HepG2 (cell line): Measurements from ENCODE around the gene RBPJ. TPM values are rescaled to one million over a fixed set of nuclear protein-coding genes. Genes with fewer than 3 reads are reported as not detected.
A peak's percentile ranks its signal among the peaks of the same experiment; 100 is the strongest.

Experiments
- BCL6 ChIP-seq: IDR thresholded peaks from 2 replicates; pipeline ENCODE4 v1.6.1; 2016; ENCODE audit warnings: missing genetic modification reagents, missing compliant biosample characterization
- GABPA ChIP-seq, 2 experiments: IDR thresholded peaks; 2 replicates each; pipeline ENCODE4 v1.6.1; 2011 to 2016; ENCODE audit warnings: low read depth in 2 of 2, low read length in 1 of 2, missing biosample characterization in 1 of 2, missing genetic modification characterization in 1 of 2
- HMG20B ChIP-seq: conservative IDR thresholded peaks from 2 replicates; pipeline ENCODE4 v1.6.1; 2016; ENCODE audit warnings: missing genetic modification reagents, missing compliant biosample characterization
- KDM4B ChIP-seq: sonication (generic); formaldehyde crosslinking; IDR thresholded peaks from 2 replicates; pipeline ENCODE4 v1.4.0; 2020; ENCODE audit warnings: missing genetic modification reagents
- MIER2 ChIP-seq: IDR thresholded peaks from 2 replicates; pipeline ENCODE4 v1.6.1; 2016; ENCODE audit warnings: missing biosample characterization, missing genetic modification reagents
- MXD4 ChIP-seq: IDR thresholded peaks from 2 replicates; pipeline ENCODE4 v1.6.1; 2016; ENCODE audit warnings: mild to moderate bottlenecking, missing biosample characterization, missing genetic modification reagents
- PHF20 ChIP-seq: sonication (generic); formaldehyde crosslinking; IDR thresholded peaks from 2 replicates; pipeline ENCODE4 v1.5.0; 2020; ENCODE audit warnings: mild to moderate bottlenecking, missing genetic modification reagents
- POLR2AphosphoS5 ChIP-seq: IDR thresholded peaks from 2 replicates; pipeline ENCODE4 v1.6.1; 2012; ENCODE audit warnings: low read depth, low read length
- RERE ChIP-seq: IDR thresholded peaks from 2 replicates; pipeline ENCODE4 v1.6.1; 2016; ENCODE audit warnings: low read depth, missing genetic modification reagents, missing compliant biosample characterization
- THAP7 ChIP-seq: sonication (generic); formaldehyde crosslinking; IDR thresholded peaks from 2 replicates; pipeline ENCODE4 v1.8.1; 2023; ENCODE audit warnings: mild to moderate bottlenecking, missing genetic modification reagents
- ZFP91 ChIP-seq: sonication (generic); formaldehyde crosslinking; IDR thresholded peaks from 2 replicates; pipeline ENCODE4 v1.9.0; 2022; ENCODE audit warnings: missing genetic modification reagents, mild to moderate bottlenecking, borderline replicate concordance
- ZFYVE20 ChIP-seq: sonication (generic); formaldehyde crosslinking; IDR thresholded peaks from 2 replicates; pipeline ENCODE4 v1.8.0; 2023; ENCODE audit warnings: low read depth, mild to moderate bottlenecking, moderate library complexity, missing genetic modification reagents, borderline replicate concordance
- ZNF124 ChIP-seq: sonication (generic); formaldehyde crosslinking; IDR thresholded peaks from 2 replicates; pipeline ENCODE4 v1.4.0; 2020; ENCODE audit warnings: missing genetic modification reagents
- ZNF510 ChIP-seq: sonication (generic); formaldehyde crosslinking; IDR thresholded peaks from 2 replicates; pipeline ENCODE4 v1.4.0; 2020; ENCODE audit warnings: low read depth, mild to moderate bottlenecking, missing genetic modification reagents
- ZNF574 ChIP-seq: sonication (generic); formaldehyde crosslinking; IDR thresholded peaks from 2 replicates; pipeline ENCODE4 v1.4.0; 2020; ENCODE audit warnings: missing genetic modification reagents
- ZNF720 ChIP-seq: sonication (generic); formaldehyde crosslinking; IDR thresholded peaks from 2 replicates; pipeline ENCODE4 v1.4.0; 2020; ENCODE audit warnings: missing genetic modification reagents
- ZNF768 ChIP-seq: sonication (generic); formaldehyde crosslinking; IDR thresholded peaks from 2 replicates; pipeline ENCODE4 v1.4.0; 2020; ENCODE audit warnings: missing genetic modification reagents
- ZSCAN29 ChIP-seq: sonication (generic); formaldehyde crosslinking; conservative IDR thresholded peaks from 2 replicates; pipeline ENCODE4 v1.4.0; 2020; ENCODE audit warnings: mild to moderate bottlenecking, missing genetic modification reagents
- polyA plus RNA-seq, 8 experiments: library from polyadenylated mRNA; depleted of rRNA in 3 of 8; stranded (reverse) in 7 of 8; unstranded in 1 of 8; fragments of >200 nt; fragmentation: Illumina TruSeq in 4 of 8; extraction: Trizol in 4 of 8; gene quantifications; 2 replicates each; pipeline versions ENCODE4 v1.2.1 to v1.2.3, GENCODE V29; 2011 to 2016; ENCODE audit warnings: low read depth in 4 of 8, missing spikeins in 1 of 8, mixed read lengths in 1 of 8; ENCODE audit not compliant: insufficient read depth in 1 of 8
- total RNA-seq, 5 experiments: library from RNA; depleted of rRNA; stranded (reverse); fragments of >200 nt; fragmentation: Illumina TruSeq; extraction: Trizol; gene quantifications; 2 replicates each; pipeline ENCODE4 v1.2.3, GENCODE V29; 2016; ENCODE audit warnings: low read depth in 1 of 5

The RBPJ gene
- total and polyA plus RNA-seq, 2 of the 13 experiments (the other 11 are each of a cell fraction or from before 2014, with no cell fraction given): 25.9 to 33.2 TPM

GRCh38 chr4:26320538-26321372 lies at the start of gene RBPJ (continued):
- TF ChIP-seq ZFP91 (0 out of 2 replicates have a peak, but pooled peaks have one; percentile 35), RERE (CRISPR knock-in tag) (peak; percentile 50; the same call in 1 of the 2 replicates), ZFYVE20 (CRISPR knock-in tag) (no peak), HMG20B (CRISPR knock-in tag) (peak; percentile 56; the same call in 1 of the 2 replicates), ZNF510 (no peak; the same call in 1 of the 2 replicates), THAP7 (CRISPR knock-in tag) (no peak), MIER2 (CRISPR knock-in tag) (0 out of 2 replicates have a peak, but pooled peaks have one; percentile 20), ZNF124 (CRISPR knock-in tag) (peak; percentile 47; the same call in 1 of the 2 replicates), ZNF720 (CRISPR knock-in tag) (no peak), POLR2AphosphoS5 (peak; percentile 79), KDM4B (CRISPR knock-in tag) (peak; percentile 20; the same call in 1 of the 2 replicates), MXD4 (CRISPR knock-in tag) (peak; percentile 64; the same call in 1 of the 2 replicates), BCL6 (CRISPR knock-in tag) (peak; percentile 84), ZNF574 (peak; percentile 75), PHF20 (CRISPR knock-in tag) (0 out of 2 replicates have a peak, but pooled peaks have one; percentile 31), ZNF768 (CRISPR knock-in tag) (peak; percentile 52; the same call in 1 of the 2 replicates), GABPA (IDR thresholded peaks at IDR 0.05; ENCODE audit: low read depth, low read length) (no peak), GABPA (CRISPR knock-in tag; IDR thresholded peaks at IDR 0.05; ENCODE audit: low read depth) (peak; percentile 66; the same call in 1 of the 2 replicates), ZSCAN29 (CRISPR knock-in tag) (0 out of 2 replicates have a peak, but pooled peaks have one; percentile 31)
